ENCODE results near the gene QPCT.

- TF ChIP-seq CTCF (conservative IDR thresholded peaks at IDR 0.05; ENCODE audit: low read length) (no peak), EZH2phosphoT487 (IDR thresholded peaks at IDR 0.05; ENCODE audit: borderline replicate concordance, low read depth, low read length) (no peak)
Measured at GRCh38 chr2:37338933-37339332, 5.5 kb upstream of the QPCT start.
